Dedifferentiated amniotic fluid mesenchymal stem cell (primary cell): ENCODE measurements around the gene DGCR2.

Experiments used
- DNase-seq: peaks from one replicate; pipeline ENCODE4 v3.0.0-alpha.2; 2016; ENCODE audit errors: extremely low spot score

The DGCR2 gene

DNA sequence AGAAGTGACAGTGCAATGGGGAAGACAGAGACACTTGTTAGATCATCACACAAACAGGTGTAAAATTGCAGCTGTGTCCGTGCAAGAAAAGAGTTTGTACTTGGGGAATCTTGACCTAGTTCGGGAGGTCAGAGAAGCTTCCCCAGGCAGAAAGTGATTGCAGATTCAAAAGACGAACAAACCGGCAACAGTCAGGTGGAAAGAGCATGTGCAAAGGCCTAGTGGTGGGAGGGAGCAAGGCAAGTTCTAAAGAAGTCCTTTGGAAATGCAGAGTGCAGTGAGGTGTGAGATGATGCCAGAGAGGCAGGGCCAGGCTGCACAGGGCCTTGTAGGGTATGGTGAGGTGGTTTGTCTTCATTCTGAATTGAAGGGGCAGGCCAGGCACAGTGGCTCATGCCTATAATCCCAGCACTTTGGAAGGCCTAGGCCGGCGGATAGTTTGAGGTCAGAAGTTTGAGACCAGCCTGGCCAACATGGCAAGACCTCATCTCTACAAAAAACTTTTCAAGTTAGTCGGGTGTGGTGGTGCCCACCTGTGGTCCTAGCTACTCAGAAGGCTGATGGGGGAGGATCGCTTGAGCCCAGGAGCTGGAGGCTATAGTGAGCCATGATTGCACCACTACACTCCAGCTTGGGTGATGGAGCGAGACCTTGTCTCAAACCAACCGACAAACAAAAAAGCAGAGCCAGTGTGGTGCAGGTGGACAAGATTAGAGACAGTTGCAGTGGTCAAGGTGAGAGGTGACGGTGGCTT lies 24.2 kb upstream of the DGCR2 start:
- DNase-seq, result no peak

DNA sequence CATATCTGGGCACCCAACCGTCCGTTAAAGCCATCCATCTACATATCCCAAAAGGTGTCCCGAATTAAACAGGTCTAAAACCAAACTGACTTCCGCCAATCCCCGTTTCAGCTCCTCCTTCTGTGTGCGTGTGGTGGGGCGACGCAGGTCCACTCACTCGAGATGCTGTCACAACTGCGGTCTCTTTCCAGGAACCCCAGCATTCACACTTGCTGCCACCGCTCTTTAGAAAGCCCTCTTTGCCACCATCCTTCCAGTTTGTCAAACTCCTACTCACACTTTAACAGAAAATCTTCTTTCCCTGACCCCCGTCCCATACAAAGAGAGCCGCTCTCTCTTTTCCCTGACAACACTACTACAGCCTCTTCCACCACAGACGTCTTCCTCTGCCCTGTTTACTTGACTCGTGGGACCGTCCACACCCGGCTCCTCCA lies 21.8 kb upstream of the DGCR2 start:
- DNase-seq, result no peak

DNA sequence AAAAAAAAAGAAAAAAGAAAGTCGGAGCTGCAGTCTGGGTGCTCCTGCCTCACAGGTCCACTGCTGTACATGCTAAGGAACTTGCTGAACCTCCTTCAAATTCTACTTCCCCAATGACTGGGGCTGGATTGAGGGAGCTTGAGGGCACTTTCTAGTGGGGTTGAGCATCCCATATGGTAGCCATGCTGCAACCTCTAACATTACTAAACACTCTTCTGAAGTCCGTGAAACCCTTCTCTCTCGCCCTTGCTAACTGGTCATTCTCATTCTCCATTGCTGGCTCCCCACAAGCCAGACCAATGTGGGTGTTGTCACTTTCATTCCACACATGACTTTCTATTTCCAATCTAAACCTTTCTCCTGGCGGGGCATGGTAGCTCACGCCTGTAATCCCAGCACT lies 21.0 kb upstream of the DGCR2 start:
- no peak for DNase-seq

DNA sequence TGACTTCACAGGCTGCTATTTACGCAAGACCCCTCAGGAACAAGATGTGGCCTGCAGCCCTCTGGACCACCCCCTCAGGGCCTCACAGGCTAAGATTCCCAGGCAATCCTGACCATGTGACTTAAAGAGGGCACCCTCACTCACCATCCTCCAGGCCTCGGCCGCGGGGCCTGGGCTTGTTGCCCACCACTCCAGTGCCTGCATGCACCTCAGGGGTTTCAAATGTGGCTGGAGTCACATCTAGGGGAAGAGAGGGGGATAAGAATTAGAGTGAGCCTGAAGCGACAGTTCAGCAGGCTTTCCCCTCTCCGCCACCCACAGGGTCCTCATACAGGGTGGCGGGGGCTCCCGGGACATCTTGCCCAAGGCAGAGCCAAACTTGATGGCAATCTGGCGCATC lies 20.2 kb upstream of the DGCR2 start:
- no peak for DNase-seq

DNA sequence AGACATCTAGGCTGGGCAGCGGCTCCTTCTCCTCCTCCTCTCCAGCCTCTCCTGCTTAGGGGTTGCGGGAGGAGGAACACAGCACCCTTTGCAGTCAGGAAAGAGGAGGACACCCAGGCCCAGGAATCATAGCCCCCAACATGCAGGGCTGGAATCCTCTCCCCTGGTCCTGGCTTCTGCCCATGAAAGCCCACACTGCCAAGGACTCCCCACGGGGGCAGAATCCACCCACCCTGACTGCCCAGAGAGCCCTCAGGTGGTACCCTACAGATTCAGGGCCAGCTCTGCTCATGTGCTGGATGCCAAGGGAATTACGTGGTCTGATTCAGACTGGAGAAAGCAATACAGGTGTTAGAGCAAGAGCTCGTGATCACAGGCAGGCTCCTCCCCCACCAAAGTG lies 17.8 kb upstream of the DGCR2 start:
- no peak for DNase-seq

DNA sequence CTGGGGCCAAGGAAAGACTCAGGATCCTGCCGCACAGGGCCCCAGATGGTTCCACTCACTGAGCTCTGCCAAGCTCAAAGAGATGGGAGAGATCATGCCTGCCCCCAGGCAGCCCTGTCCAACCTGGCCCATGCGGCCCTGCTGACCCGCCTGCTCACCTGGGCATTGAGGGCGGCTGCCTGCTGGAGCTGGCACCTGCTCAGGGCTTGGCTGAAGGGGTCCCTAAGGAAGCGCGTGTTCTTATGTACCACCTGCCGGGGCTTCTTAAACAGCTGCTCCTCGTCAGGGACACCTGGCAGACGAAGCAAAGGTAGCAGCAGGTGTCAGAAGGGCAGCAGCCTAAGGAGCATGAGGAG lies 16.8 kb upstream of the DGCR2 start:
- DNase-seq, result no peak

DNA sequence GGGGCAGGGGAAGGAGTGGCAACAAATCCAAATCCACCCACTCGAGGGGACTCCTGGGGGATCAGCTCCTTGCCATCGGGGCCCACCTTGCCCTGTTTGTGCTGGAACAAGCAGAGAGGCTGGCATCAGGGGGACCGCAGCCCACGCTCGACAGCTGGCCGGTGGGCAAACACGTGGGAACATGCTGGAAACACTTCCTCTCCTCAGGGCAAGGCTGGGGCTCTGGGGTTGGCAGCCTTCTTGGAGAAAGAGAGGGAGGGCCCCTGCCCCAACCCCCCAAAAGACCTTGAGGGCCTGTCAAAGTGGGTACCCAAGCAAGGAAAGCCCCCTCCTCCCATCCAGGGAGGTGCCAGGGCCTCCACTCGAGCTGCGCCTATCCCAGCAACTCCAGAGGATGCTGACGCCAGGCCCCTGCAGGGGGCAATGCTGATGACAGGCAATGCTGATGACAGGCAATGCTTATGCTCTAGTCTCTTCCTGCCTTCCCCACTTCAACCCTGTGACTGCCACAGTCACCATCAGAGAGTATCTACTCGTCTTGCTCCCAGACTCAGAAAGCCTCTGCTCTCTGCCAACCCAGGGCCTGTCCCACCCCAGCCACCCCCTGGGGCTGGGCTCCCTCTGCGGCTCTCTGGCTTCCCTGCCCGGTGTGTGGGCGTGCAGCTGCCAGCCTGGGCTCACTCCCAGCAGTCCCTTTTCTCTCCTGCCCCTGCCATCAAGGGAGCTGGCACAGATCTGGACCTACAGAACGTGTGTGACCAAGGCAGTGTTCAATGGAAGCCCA lies 16.2 kb upstream of the DGCR2 start:
- no peak for DNase-seq

DNA sequence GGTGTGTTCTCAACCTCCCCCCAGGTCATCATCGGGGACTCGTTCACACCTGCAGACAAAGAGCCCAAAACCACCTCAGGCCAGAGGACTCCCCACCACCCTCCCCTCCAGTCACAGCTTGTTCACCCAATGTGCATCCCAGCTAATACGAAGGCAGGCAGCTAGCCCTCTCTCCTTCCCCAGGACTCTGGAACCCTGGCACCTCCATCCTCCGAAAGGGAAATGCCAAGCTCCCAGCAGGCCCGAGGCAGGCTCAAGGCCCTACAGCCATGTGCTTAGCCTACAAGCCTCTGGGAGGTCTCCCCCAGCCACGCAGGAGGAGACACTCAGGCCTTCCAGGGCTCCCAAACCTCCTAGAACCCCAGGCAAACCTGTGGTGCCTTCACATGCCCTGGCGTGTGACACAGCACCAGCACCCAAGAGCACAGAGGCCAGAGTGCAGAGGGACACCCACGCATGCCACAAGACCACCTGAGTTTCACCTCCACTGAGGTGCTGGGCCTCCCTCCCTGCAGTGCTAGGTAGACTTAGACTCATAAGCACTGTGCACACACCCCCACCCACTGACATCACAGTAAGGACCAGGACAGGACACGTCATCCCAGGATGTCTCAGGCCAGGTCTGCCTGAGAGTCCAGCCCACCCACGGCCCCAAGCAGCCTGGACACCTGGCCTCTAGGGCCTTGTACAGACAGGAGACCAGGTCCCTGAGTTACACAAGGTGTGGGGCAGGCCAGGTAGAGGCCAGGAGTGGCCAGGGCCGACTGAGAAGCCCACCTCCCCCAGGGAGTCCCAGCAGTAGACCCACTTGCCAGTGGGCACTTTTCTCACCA lies 15.4 kb upstream of the DGCR2 start:
- DNase-seq, result no peak

DNA sequence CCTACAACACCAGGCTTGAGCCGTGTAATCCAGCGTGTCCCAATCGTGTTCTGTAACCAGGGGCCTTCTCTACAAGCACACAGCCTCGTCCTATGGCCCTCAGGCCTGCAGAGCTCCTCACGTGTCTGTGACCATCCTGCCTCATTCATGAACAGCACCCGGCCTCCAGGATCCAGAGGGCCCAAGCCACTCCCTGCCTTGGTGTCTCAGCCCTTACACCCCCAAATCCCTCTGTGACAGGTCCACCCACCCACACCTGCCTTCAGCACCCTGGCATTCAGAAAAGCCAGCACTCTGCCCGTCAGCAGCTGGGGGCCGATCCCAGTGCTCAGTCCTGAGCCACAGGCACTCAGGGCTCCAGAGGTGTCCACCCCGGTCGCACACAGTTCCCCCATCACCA lies 14.7 kb upstream of the DGCR2 start:
- no peak for DNase-seq

DNA sequence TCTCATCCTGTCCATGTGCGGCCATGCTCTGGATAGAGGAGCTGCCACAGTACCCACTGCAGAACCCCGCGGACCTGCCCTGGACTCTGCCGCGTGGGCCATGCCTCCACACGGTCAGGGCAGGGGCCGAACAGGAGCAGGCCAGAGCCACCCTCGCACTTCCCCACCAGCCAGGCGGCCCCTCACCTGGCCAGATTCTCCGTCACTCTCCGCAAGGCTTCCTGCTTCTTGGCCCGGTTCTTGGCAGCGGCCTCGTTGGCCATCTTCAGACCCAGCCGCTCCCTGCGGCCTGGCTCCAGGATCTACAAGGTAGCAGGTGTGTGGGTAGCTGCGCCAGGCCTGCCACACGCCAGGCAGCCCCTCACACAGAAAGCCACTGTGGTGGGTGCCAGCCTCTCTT lies 12.7 kb upstream of the DGCR2 start:
- DNase-seq, result no peak

DNA sequence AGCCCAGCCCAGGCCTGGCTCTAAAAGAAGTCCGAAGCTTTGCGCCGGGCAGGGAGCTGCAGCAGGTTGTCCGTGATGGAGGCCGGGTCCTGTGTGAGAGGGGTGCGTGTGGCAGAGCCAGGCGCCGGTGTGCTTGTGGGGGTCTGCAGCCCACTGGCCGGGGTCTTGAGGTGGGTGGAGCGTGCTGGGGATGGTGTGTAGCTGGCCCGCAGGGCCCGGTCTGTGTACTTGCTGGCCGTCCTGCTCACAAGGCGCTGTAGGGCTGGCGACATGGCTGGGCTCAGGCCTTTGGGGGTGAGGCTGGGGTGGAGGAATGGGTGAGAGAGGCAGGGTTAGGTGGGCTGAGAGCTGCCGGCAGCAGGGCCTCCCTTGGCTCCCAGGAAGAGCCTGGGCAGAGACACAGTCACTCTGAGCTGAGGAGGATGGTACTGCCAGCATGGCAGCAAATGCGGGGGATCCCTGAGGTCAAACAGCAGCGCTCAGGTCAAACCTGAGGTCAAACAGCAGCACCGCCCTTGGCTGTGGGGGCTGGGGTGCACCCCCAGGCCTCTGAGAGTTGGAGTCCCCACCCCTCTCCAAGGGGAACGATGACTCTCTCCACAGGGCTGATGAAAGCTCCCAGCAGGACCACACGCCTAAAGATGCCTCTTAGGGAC lies 12.1 kb upstream of the DGCR2 start:
- DNase-seq, result no peak

DNA sequence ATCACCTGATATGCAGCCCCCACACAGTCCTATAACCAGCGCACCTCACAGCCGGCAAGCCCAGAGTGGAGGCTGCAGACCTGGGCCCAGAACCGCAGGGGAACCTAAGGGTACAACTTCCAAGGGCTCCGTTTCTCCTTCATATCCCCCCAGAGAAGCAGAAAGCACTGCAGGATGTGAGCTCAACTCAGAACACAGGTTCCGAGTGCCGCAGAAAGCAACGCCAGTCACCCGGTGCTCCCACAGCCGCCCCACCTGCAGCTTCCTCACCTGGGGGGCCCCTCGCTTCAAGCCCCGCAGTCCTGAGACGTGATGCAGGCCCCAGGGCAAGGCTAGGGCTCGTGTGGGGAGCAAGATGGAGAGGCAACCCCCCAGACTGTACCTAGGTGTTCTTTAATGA lies 11.3 kb upstream of the DGCR2 start:
- no peak for DNase-seq

DNA sequence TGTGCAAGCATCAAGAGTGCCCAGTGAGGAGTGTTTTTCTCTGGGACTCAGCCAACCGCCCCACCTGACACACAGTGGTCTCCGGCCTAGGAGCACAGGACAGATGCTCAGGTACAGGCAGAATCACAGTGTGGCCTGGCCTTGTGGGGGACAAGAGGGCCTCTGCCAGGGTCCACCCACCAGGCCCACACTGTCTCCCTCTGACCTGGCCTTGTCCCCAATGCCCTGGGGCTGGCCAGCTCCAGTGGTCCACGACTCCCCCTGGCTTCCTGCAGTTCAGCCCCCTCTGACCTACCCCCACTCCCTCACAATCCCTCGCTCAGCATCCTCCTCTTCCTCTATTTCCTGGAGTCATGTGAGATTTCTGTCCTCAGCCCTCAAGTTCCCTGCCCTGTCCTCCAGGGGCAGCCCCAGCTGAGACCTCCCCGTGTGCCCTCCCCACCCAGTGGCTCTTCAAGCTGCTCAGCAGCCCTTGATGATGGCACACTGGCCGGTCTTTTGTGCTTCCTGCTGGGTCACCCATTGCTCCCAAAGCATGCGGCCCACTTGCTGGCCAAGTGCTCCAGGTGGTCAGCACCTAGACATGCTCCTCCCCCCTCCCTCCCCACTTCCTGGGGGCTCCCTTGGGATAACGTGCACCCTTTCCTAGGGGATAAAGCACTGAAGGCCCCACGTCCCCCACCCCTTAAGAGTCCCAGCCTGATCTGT lies 10.6 kb upstream of the DGCR2 start:
- DNase-seq, result no peak

DNA sequence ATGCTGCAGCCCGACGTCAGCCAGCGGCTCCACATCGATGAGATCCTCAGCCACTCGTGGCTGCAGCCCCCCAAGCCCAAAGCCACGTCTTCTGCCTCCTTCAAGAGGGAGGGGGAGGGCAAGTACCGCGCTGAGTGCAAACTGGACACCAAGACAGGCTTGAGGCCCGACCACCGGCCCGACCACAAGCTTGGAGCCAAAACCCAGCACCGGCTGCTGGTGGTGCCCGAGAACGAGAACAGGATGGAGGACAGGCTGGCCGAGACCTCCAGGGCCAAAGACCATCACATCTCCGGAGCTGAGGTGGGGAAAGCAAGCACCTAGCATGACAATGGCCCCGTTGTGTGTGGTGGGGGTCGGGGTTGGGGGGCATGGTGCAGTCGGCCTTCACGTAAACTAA lies 9.9 kb upstream of the DGCR2 start:
- DNase-seq, result no peak

DNA sequence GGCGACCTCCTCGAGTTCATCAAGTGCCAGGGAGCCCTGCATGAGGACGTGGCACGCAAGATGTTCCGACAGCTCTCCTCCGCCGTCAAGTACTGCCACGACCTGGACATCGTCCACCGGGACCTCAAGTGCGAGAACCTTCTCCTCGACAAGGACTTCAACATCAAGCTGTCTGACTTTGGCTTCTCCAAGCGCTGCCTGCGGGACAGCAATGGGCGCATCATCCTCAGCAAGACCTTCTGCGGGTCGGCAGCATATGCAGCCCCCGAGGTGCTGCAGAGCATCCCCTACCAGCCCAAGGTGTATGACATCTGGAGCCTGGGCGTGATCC lies 9.4 kb upstream of the DGCR2 start:
- DNase-seq, result no peak

DNA sequence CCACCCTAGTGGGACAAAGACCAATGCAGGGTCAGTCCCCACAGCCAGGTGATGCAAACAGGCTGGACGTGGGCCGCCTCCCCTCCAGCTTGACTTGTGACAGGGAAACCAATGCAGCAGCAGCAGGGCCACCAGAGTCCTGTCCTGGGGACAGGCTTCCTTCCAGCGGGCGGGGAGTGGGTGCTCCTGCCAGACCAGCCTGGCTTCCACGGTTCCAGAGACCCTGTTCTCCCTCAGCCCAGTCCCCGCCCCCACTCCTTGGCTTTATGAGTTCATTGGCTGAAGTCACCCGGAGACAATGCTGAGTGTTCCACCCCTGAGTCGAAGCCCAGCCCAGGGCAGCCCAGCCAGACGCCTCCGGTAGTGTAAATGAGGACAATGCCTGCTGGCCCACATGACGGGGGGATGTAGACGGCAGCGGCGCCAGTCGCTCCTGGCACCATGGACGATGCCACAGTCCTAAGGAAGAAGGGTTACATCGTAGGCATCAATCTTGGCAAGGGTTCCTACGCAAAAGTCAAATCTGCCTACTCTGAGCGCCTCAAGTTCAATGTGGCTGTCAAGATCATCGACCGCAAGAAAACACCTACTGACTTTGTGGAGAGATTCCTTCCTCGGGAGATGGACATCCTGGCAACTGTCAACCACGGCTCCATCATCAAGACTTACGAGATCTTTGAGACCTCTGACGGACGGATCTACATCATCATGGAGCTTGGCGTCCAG lies 8.9 kb upstream of the DGCR2 start, which contains the start of gene TSSK2:
Gene TSSK2 (plus strand): TSS at position 350 of the 726 bp plus-strand sequence. CDS start 92 bp downstream, at position 442.
- no peak for DNase-seq

DNA sequence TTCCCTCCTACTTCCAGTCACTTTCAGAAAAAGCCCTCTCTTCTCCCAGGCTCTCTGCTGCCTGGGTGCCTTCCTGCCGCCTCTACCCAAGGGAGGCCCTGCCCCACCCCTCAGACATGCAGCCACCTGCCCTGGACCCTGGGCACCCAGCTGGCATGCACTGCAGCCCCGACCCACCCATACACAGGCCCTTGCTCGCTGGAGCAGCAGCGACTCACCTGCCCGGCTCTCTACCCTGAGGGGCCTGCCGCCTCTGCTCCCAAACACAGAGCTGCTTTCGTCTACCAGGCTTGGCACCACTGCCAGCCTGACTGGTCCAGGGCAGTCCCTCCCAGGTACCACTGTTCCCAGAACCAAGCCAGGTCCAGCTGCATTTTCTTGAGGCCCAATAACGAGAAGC lies 7.7 kb upstream of the DGCR2 start:
- DNase-seq, result no peak

DNA sequence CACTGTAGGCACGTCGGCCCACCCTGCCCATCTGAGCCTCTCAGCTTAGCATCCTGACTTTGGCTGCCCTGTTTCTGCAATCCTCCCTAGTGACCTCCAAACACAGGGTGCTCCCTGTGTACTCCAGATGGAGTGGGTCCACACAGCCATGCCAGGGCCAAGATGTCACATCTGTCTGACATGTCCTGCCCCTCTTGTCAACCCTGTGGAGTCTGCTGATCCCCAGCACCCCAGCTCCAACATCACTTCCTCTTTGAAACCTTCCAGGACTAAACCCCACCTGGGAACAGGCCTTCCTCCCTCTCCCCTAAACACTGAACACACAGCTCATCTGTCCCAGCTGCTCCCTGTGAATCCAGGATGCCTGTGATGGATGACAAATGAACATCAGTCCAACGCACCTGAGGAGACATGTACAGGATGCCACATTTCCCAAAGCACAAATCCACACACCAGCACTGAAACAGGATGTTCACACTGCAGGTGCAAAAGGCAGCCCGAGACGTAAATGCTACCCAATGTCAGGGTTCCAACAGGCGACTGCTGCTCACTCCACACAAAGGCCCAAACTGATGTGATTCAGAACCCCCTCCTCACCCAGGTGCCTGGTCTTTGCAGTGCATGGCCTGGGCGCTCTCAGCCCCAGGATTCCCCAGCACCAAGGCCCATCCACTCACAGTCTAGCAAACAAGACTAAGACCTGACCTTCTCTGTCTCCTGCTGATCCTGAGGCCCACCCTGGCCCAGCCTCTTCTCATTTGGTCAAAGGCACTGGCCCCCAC lies 6.9 kb upstream of the DGCR2 start:
- no peak for DNase-seq

DNA sequence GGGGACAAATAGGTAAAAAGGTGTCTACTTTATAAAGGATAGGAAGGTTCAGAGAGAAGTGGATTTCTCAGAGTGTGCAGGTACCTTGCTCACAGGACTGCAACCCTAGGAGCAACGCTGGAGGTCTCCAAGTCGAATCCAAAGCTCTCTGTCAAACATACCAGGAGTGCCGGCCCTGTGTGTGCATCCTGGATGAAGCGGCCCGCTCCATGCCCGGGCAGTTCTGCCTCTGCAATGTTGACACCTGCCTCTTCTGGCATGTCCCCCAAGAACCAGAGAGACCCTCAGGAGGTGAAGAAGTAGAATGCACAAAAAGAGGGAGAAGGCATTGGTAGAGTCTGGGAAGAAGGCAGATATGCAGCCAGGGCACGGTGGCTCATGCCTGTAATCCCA lies 5.8 kb upstream of the DGCR2 start:
- no peak for DNase-seq
